ENCODE measurements around the gene TRAPPC2L.

TRAPPC2L gene

DNA sequence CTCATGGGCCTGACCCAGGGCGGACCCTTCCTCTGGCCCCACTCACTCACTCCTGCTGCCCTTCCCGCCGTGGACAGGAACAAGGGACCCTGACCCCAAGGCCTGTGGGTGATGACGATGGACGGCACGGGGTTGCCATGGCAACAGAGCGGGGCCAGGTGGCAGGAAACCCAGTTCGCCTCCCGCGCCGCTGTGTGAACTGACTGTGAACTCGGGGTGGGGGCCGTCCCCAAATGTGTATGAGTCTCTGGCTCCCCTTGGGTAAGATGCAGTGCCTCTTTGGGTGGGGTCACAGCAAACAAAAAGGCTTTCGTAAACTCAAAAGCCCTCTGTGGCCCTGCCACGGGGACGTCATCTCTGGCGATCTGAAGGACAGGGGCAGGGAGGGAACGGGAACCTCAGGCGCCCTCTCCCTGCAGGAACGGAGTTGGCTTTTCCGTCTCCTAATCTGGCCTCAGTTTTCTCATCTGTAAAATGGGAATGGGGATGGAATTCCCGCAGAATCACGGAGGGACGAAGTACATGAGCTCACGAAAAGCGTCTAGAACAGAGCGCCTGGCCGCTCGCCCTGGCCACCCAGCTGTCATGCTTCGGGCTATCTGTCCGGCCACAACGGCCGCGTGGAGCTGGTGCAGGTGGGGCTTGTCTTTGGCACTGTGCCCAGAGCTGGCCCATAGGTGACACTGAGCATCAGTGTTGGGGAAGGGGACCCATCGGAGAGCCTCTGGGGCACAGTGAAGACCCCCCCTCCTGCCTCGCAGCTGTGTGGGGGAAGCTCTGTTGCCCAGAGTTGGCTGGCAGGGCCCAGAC is 54.4 kb downstream of the TRAPPC2L start:
- Histone ChIP-seq H3K9me3 (replicated peaks in 1 of 2; ENCODE audit: control insufficient read depth in 2 of 2, insufficient read depth in 1 of 2, low read depth in 1 of 2, low read length in 2 of 2) (peaks cover 0 to 8% of the 10 kb centered on the region in 2 donors), H3K27me3 (ENCODE audit: control insufficient read depth in 3 of 3, insufficient read depth in 3 of 3, low read depth in 1 of 3, low read length in 3 of 3) (peaks cover 0 to 19% (median 0%) of the 10 kb centered on the region in 3 experiments), H2BK15ac (ENCODE audit: low read length) (peak overlapping the region; percentile 56), H4K91ac (ENCODE audit: low read depth, low read length, poor library complexity) (no peak overlapping the region), H2BK120ac (ENCODE audit: low read depth, low read length) (peak overlapping the region; percentile 63), H4K8ac (ENCODE audit: low read depth, low read length) (no peak overlapping the region), H2AK5ac (ENCODE audit: low read depth, low read length) (peak overlapping the region; percentile 96), H3K14ac (ENCODE audit: low read length) (peak overlapping the region; percentile 25), H3K4ac (ENCODE audit: low read length) (no peak overlapping the region), H3K23ac (ENCODE audit: low read depth, low read length, poor library complexity) (peak overlapping the region; percentile 57), H3K4me2 (ENCODE audit: insufficient read depth, low read length, poor library complexity, severe bottlenecking) (no peak overlapping the region), H2AFZ (ENCODE audit: low read length) (no peak overlapping the region), H3K27ac (replicated peaks; ENCODE audit: low read length) (no peak overlapping the region), H3K4me3 (ENCODE audit: low read length in 2 of 2) (no peak overlapping the region), H2BK12ac (ENCODE audit: low read length) (no peak overlapping the region), H3K4me1 (ENCODE audit: control insufficient read depth in 2 of 2, insufficient read depth in 1 of 2, low read depth in 1 of 2, low read length in 2 of 2) (peaks cover 7% of the 10 kb centered on the region in 2 donors), H3K79me1 (ENCODE audit: low read depth, low read length) (no peaks in the 10 kb centered on the region), H3K18ac (ENCODE audit: low read length) (peak overlapping the region; percentile 33), H3K9ac (ENCODE audit: low read depth, low read length, poor library complexity) (peak overlapping the region; percentile 16), H2BK5ac (ENCODE audit: low read length) (peak overlapping the region; percentile 66), H3K36me3 (replicated peaks in 1 of 2; ENCODE audit: control insufficient read depth in 2 of 2, insufficient read depth in 2 of 2, low read length in 2 of 2) (no peaks in the 10 kb centered on the region)
- no peak for DNase-seq (ENCODE audit: low spot score)
- no CpG with 5 or more reads among the region's 36 CpGs for WGBS, 2 donors (ENCODE audit: extremely low coverage in 2 of 2, insufficient read length in 2 of 2, insufficient replicate concordance in 1 of 2)

DNA sequence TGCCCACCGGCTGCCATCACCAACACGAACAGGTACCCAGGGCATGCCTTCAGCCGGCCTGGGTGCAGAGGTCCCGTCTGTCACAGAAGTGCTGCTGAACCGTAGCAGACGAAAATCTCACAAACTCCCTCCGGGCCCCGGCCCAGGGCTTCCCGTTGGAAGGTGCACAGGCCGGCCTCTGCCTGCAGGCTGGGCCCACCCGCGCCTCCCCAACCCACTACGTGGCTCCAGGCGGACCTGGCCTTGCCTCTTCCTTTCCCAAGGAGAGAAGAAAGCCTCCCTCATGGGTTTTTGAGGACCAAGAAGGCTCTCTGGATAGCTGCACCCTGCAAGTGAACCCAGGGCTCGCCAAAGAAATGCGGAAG is 55.0 kb downstream of the TRAPPC2L start:
- Histone ChIP-seq H3K27me3 (ENCODE audit: control insufficient read depth in 3 of 3, insufficient read depth in 3 of 3, low read depth in 1 of 3, low read length in 3 of 3) (peaks cover 0 to 19% (median 0%) of the 10 kb centered on the region in 3 experiments), H3K18ac (ENCODE audit: low read length) (peak overlapping the region; percentile 57), H3K23ac (ENCODE audit: low read depth, low read length, poor library complexity) (peak overlapping the region; percentile 57), H3K4ac (ENCODE audit: low read length) (no peak overlapping the region), H3K27ac (replicated peaks; ENCODE audit: low read length) (no peak overlapping the region), H2BK120ac (ENCODE audit: low read depth, low read length) (peak overlapping the region; percentile 63), H3K9me3 (replicated peaks in 1 of 2; ENCODE audit: control insufficient read depth in 2 of 2, insufficient read depth in 1 of 2, low read depth in 1 of 2, low read length in 2 of 2) (peaks cover 0 to 8% of the 10 kb centered on the region in 2 donors), H4K8ac (ENCODE audit: low read depth, low read length) (no peak overlapping the region), H2BK5ac (ENCODE audit: low read length) (peak overlapping the region; percentile 66), H3K4me3 (ENCODE audit: low read length in 2 of 2) (no peak overlapping the region), H3K9ac (ENCODE audit: low read depth, low read length, poor library complexity) (peak overlapping the region; percentile 16), H3K4me1 (ENCODE audit: control insufficient read depth in 2 of 2, insufficient read depth in 1 of 2, low read depth in 1 of 2, low read length in 2 of 2) (peaks cover 7% of the 10 kb centered on the region in 2 donors), H3K36me3 (replicated peaks in 1 of 2; ENCODE audit: control insufficient read depth in 2 of 2, insufficient read depth in 2 of 2, low read length in 2 of 2) (no peaks in the 10 kb centered on the region), H3K14ac (ENCODE audit: low read length) (no peak overlapping the region), H2AK5ac (ENCODE audit: low read depth, low read length) (peak overlapping the region; percentile 96), H3K79me1 (ENCODE audit: low read depth, low read length) (no peaks in the 10 kb centered on the region), H2BK15ac (ENCODE audit: low read length) (peak overlapping the region; percentile 56), H2BK12ac (ENCODE audit: low read length) (no peak overlapping the region), H3K4me2 (ENCODE audit: insufficient read depth, low read length, poor library complexity, severe bottlenecking) (no peak overlapping the region), H2AFZ (ENCODE audit: low read length) (no peak overlapping the region), H4K91ac (ENCODE audit: low read depth, low read length, poor library complexity) (no peak overlapping the region)
- WGBS, 2 donors (ENCODE audit: extremely low coverage in 2 of 2, insufficient read length in 2 of 2, insufficient replicate concordance in 1 of 2) = no CpG with 5 or more reads among the region's 16 CpGs
- DNase-seq (ENCODE audit: low spot score) = no peak

Measured in neuronal stem cell (in vitro differentiated cells).